Thoracic aorta (tissue), 2 donors: ENCODE results near the gene RNF31. TPM values are rescaled to one million over a fixed set of nuclear protein-coding genes. Genes with fewer than 3 reads are reported as not detected.

Experiments
- ATAC-seq: fragments of 150-250 bp; one replicate; pipeline ENCODE4 v1.8.0; 2017; ENCODE audit warnings: low read depth; ENCODE audit not compliant: insufficient number of reproducible peaks, low FRiP score
- DNase-seq: peaks from one replicate; pipeline ENCODE4 v3.0.0-alpha.2; 2020; ENCODE audit warnings: low spot score
- H3K27ac ChIP-seq, 2 donors: fragments of 200-600 bp; sonication (generic); 1 replicate in 1 of 2; 2 replicates in 1 of 2; pipeline ENCODE4 v1.5.1; 2016; ENCODE audit warnings: mild to moderate bottlenecking in 2 of 2, moderate library complexity in 2 of 2
- H3K27me3 ChIP-seq: fragments of 200-600 bp; sonication (generic); replicated peaks from 2 replicates; pipeline ENCODE4 v1.6.0; 2016; ENCODE audit warnings: mild to moderate bottlenecking; ENCODE audit not compliant: insufficient read depth
- H3K36me3 ChIP-seq: fragments of 200-600 bp; sonication (generic); one replicate; pipeline ENCODE4 v1.5.1; 2016
- H3K4me1 ChIP-seq, 2 donors: fragments of 200-600 bp; sonication (generic); 1 replicate in 1 of 2; 2 replicates in 1 of 2; pipeline versions ENCODE4 v1.5.1 to v1.6.0; 2016; ENCODE audit warnings: low read depth in 2 of 2, mild to moderate bottlenecking in 1 of 2; ENCODE audit not compliant: control insufficient read depth in 1 of 2
- H3K4me3 ChIP-seq: fragments of 200-600 bp; sonication (generic); 2 replicates; pipeline ENCODE4 v1.5.1; 2016; ENCODE audit warnings: mild to moderate bottlenecking
- H3K9me3 ChIP-seq: fragments of 200-600 bp; sonication (generic); 2 replicates; pipeline ENCODE4 v1.5.1; 2016
- total RNA-seq, 2 donors: library from RNA; depleted of rRNA; stranded (reverse); fragments of >200 nt; gene quantifications; one replicate each; pipeline versions ENCODE4 v1.1.0 to v1.2.3, GENCODE V29; 2016
- TF ChIP-seq, protein P1 (sequence below): fragments of 200-600 bp; sonication (generic); IDR thresholded peaks from one replicate; pipeline ENCODE4 v1.5.1; 2019; ENCODE audit warnings: antibody characterized with exemption

Gene RNF31
- total RNA-seq, 2 donors from 2014 or later: 60.4 to 94.6 TPM

DNA sequence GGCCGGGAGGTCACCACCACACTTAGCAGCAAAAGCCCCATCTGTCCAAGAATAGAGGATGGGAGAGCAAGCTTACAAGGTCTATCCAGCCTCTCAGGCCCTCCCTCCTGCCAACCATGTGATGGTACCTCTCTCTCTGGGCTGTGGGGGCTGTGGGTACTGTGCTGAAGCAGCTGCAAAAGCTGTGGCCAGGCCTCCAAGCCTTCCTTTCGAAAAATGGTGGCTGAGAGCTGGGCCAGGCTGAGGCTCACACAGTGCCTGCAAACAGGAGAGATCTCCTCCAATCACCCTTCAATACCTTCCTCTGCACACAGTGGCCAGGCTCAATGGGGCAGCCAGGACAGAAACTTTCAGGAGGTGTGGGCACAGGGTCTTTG, 40.2 kb downstream of the RNF31 start:
- H3K36me3 ChIP-seq: peaks cover 41% of the 10 kb centered on the region
- TF ChIP-seq, protein P1, sequence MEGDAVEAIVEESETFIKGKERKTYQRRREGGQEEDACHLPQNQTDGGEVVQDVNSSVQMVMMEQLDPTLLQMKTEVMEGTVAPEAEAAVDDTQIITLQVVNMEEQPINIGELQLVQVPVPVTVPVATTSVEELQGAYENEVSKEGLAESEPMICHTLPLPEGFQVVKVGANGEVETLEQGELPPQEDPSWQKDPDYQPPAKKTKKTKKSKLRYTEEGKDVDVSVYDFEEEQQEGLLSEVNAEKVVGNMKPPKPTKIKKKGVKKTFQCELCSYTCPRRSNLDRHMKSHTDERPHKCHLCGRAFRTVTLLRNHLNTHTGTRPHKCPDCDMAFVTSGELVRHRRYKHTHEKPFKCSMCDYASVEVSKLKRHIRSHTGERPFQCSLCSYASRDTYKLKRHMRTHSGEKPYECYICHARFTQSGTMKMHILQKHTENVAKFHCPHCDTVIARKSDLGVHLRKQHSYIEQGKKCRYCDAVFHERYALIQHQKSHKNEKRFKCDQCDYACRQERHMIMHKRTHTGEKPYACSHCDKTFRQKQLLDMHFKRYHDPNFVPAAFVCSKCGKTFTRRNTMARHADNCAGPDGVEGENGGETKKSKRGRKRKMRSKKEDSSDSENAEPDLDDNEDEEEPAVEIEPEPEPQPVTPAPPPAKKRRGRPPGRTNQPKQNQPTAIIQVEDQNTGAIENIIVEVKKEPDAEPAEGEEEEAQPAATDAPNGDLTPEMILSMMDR: no peak
- H3K4me3 ChIP-seq: peak overlapping the region; percentile 82
- H3K27me3 ChIP-seq: no peaks in the 10 kb centered on the region
- DNase-seq: no peak
- no peak for ATAC-seq
- no peak overlapping the region for H3K27ac ChIP-seq
- peaks cover 5 to 11% of the 10 kb centered on the region in 2 donors for H3K4me1 ChIP-seq
- no peaks in the 10 kb centered on the region for H3K9me3 ChIP-seq

DNA sequence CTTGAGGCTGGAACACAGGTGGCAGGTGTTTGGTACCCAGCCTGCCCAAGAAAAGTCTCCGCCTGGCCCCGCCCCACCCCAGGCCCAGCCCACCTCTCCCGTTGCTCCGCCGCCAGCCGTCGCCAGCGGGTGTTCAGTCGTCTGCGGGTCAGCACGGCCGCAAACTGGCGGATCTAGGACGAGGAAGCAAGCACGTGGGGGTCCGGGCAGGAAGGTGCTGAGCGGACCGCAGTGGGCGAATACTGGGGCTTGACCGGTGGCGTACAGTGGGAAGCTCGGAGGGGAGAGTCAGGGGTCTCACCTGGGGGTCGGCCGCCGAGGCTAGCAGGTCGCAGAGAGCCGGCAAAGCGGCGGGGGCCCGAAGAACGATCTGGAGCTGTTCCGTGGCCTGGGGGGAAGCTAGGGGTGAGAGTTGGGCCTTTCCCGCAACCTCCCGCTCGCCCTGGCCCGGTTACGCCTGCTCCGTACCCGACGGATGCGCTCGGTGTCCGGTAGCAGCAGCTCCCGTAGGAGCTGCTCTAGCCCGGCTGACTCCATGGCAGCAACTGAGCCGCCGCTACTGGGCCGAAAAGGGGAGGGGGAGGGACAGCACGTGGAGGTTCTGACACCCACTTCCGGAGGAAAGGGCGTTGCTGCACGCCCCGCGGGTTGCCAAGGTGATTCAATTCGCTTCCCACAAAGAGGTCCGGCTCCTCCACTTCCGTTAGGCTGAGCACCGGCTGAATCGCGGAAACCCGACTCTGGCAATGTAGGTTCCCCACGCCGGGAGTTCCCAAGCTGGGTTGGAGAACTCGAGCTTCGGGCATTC, 41.2 kb downstream of the RNF31 start, which contains the start of gene IPO4:
Gene IPO4, minus strand, starts transcription at position 566 of the 808 bp plus-strand sequence. Its CDS starts 29 bp downstream, at position 537.
- Histone ChIP-seq H3K4me3 (peak within 1 kb of the TSS; percentile 82), H3K27me3 (no peaks in the 10 kb centered on the region), H3K4me1 (peaks cover 5 to 11% of the 10 kb centered on the region in 2 donors), H3K27ac (peak within 1 kb of the TSS; percentile 36 to 58), H3K9me3 (no peaks in the 10 kb centered on the region), H3K36me3 (peaks cover 32% of the 10 kb centered on the region)
- peak; percentile 91 for DNase-seq
- ATAC-seq: peak; percentile 89
- TF ChIP-seq, protein P1: no peak

DNA sequence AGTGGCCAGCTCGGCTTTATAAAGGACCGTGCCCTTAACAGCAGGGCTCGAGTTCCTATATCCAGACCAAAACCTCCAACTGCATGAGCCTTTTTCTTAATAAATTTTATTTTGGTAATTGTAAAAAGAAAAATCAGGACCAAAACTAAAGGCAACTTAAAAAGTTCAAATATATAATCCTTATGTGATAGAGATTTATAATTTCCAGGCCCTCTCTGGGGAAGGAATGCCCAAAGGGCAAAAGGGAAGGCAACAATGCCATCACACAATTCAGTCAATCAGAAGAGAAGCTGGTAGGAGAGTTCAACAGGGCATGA, 41.7 kb downstream of the RNF31 start:
- H3K9me3 ChIP-seq: no peaks in the 10 kb centered on the region
- TF ChIP-seq, protein P1: no peak
- DNase-seq: no peak
- H3K36me3 ChIP-seq: peaks cover 29% of the 10 kb centered on the region
- H3K27ac ChIP-seq: peak overlapping the region; percentile 10 to 58
- no peaks in the 10 kb centered on the region for H3K27me3 ChIP-seq
- ATAC-seq: no peak
- peak overlapping the region; percentile 82 for H3K4me3 ChIP-seq
- H3K4me1 ChIP-seq: peaks cover 5 to 13% of the 10 kb centered on the region in 2 donors

DNA sequence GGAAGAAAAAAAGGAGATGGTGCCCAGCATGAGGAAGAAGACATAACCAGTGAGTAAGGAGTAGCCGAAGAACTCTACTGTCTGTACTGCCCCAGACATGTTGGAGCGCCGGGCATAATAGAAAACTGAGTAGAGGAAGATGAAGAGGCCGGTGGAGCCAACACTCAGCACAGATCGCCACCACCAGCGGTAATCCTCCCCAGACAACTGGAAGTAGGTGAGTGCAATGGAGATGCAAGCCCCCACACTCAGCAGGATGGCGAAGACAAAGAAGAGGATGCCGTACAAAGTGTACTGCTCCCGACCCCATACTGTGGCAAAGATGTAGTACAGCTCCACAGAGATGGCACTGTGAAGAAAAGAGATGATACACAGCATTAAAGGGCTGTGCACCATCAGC, 42.2 kb downstream of the RNF31 start:
- Histone ChIP-seq H3K9me3 (no peaks in the 10 kb centered on the region), H3K4me1 (peaks cover 5 to 18% of the 10 kb centered on the region in 2 donors), H3K36me3 (peaks cover 24% of the 10 kb centered on the region), H3K27me3 (no peaks in the 10 kb centered on the region), H3K27ac (no peak overlapping the region), H3K4me3 (no peak overlapping the region)
- ATAC-seq: no peak
- DNase-seq: no peak
- TF ChIP-seq, protein P1: no peak

DNA sequence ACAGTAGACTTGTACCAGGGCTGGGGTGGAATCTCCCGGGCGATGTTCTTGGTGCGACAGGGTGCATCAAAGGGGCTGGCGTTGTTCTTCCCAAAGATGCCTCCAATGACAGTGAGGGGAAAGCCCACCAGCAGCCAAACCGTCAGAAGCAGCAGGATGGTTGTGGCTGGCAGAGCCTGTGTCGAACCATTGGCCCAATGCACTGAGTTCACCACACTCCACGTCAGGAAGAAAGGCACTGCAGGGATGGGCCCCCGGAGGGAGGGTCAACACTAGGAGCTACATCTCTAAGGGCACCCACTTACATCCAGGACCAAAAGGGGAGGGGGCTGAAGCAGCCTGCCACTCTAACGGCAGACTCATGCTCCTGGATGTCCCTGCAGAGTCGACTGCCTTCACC, 43.1 kb downstream of the RNF31 start:
- TF ChIP-seq, protein P1: no peak
- H3K4me1 ChIP-seq: peaks cover 5 to 22% of the 10 kb centered on the region in 2 donors
- H3K36me3 ChIP-seq: peaks cover 15% of the 10 kb centered on the region
- no peak overlapping the region for H3K27ac ChIP-seq
- H3K27me3 ChIP-seq: no peaks in the 10 kb centered on the region
- no peak overlapping the region for H3K4me3 ChIP-seq
- DNase-seq (no peak), ATAC-seq (no peak)
- H3K9me3 ChIP-seq: no peaks in the 10 kb centered on the region
